ENCODE measurements around the gene ISYNA1.

DNA sequence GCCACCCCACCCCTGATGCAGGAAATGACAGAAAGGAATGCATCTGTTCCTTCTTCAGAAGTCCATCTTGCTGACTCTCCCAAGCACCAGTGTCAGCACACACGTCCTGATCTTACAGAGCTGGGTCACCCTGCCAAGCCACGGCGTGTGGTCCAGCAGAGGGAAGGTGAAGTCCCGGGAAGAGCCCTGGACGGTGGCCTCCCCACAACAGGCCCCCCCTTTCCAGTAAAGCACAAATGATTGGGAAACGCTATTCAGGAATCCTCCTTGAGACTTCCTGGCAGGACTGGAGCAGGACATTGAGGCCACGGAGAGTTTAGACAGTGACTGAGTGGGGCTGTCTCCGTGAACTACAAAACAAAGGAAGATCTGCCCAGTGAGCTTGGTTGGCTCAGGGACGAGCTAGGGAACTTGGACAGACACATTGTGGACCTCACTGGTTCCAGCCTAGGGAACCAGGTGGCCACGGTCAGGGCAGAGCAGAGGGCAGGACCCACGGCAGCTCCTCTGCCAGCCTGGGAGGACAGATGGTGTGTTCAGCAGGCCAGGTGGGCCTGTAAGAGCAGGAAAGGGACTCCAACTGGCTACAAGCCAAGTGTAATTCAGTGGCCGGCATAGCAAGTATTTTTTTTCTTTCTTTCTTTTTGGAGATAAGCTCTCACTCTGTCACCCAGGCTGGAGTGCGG is 42.2 kb upstream of the ISYNA1 start:
- no peak for TF ChIP-seq GATA2 (IDR thresholded peaks at IDR 0.05; ENCODE audit: low read depth, low read length)
- no peak for TF ChIP-seq GATA3 (IDR thresholded peaks at IDR 0.05; ENCODE audit: low read depth, low read length)
